BLaER1 treated with 17β-estradiol and CSF1 and Interleukin-3, amounts not matched to agents 10 nM and 100 nM (cell line): ENCODE data around the gene RGS6.

Experiments used
- H3K27ac ChIP-seq, 11 experiments: shearing (Covaris generic); formaldehyde crosslinking; 2 replicates each; pipeline ENCODE4 v1.8.1; 2022
- H3K27me3 ChIP-seq, 11 experiments: shearing (Covaris generic); formaldehyde crosslinking; 2 replicates each; pipeline ENCODE4 v1.8.1; 2022
- H3K36me3 ChIP-seq, 11 experiments: shearing (Covaris generic); formaldehyde crosslinking; 2 replicates each; pipeline ENCODE4 v1.8.1; 2022
- H3K4me1 ChIP-seq, 10 experiments: shearing (Covaris generic); formaldehyde crosslinking; 2 replicates each; pipeline ENCODE4 v1.8.1; 2022
- H3K4me2 ChIP-seq, 11 experiments: shearing (Covaris generic); formaldehyde crosslinking; 2 replicates each; pipeline ENCODE4 v1.8.1; 2022
- H3K4me3 ChIP-seq, 10 experiments: shearing (Covaris generic); formaldehyde crosslinking; 2 replicates each; pipeline ENCODE4 v1.8.1; 2022
- H3K9ac ChIP-seq, 11 experiments: shearing (Covaris generic); formaldehyde crosslinking; 2 replicates each; pipeline ENCODE4 v1.8.1; 2022
- H3K9me3 ChIP-seq, 11 experiments: shearing (Covaris generic); formaldehyde crosslinking; replicated peaks in 1 of 11; 2 replicates each; pipeline ENCODE4 v1.8.1; 2022
- H4K20me1 ChIP-seq, 11 experiments: shearing (Covaris generic); formaldehyde crosslinking; 2 replicates each; pipeline ENCODE4 v1.8.1; 2022
- Cebpa-rat ChIP-seq, 11 experiments: shearing (Covaris generic); IDR thresholded peaks; 2 replicates each; pipeline ENCODE4 v1.8.1; 2022

The RGS6 gene

DNA sequence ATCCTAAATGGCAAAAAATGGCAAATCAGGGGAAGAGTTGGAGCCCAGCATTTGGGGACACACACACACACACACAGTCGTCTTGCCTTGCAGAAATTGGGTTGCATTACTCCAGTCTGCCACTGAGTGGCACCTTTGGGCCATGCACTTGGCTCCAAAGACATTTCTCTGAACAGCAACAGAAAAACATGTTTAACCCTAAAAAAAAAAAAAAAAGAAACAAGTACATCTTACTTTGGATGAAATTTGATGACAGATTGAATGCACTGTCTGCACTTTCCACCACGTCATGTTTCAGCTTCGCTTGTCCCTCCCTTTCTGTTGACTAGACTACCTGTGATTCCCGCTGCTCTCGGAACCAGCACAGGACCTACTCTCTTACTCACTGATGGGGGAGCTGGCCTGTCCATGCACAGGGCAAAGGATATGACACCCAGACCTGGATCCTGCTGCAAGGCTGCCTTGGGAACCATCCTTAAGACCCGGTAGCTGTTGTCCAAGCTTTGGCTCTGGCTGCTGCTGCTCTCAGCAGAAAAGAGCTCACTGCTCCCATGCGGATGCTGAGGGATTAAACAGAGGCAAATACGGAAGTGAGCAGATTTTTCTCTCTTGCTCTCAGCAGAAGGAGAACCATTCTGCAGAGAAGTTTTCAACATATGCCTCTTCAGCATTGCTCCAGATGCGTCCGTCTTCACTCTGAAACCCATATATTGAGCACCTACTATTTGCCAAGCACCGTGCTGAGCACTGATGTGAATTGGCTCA is 584.9 kb downstream of the RGS6 start:
- Histone ChIP-seq H3K4me3 (no peak overlapping the region), H3K27ac (peak overlapping the region in 3 of 11 experiments; percentile 71 to 82 (median 79); a peak in 4 of 22 replicates), H3K27me3 (no peaks in the 10 kb centered on the region), H3K36me3 (no peaks in the 10 kb centered on the region), H3K4me2 (peak overlapping the region; percentile 70 to 92 (median 83)), H4K20me1 (0 out of 22 replicates have a peak, but pooled peaks cover 0 to 9% (median 0%) of the 10 kb centered on the region in 11 experiments), H3K9me3 (peaks cover 10 to 26% (median 19%) of the 10 kb centered on the region in 11 experiments; a peak in 17 of 22 replicates), H3K9ac (no peak overlapping the region), H3K4me1 (peaks cover 41 to 55% (median 47%) of the 10 kb centered on the region in 10 experiments)
- TF ChIP-seq Cebpa-rat (IDR thresholded peaks at IDR 0.05), result no peak

GRCh38 chr14:72517736-72518135 is 585.5 kb downstream of the RGS6 start:
- peaks cover 10 to 26% (median 19%) of the 10 kb centered on the region in 11 experiments; a peak in 17 of 22 replicates for H3K9me3 ChIP-seq
- H3K27ac ChIP-seq, result peak overlapping the region in 8 of 11 experiments; percentile 60 to 82 (median 71); a peak in 9 of 22 replicates
- no peaks in the 10 kb centered on the region for H3K36me3 ChIP-seq
- TF ChIP-seq Cebpa-rat (IDR thresholded peaks at IDR 0.05), result 0 out of 22 replicates have a peak, but pooled peaks of 1 of the 11 experiments have one; percentile 38
- no peaks in the 10 kb centered on the region for H3K27me3 ChIP-seq
- H3K4me2 ChIP-seq, result peak overlapping the region; percentile 70 to 92 (median 83)
- H4K20me1 ChIP-seq, result 0 out of 22 replicates have a peak, but pooled peaks cover 0 to 9% (median 0%) of the 10 kb centered on the region in 11 experiments
- H3K4me1 ChIP-seq, result peaks cover 44 to 55% (median 48%) of the 10 kb centered on the region in 10 experiments
- peak overlapping the region in 1 of 11 experiments; percentile 63; a peak in 2 of 22 replicates for H3K9ac ChIP-seq
- no peak overlapping the region for H3K4me3 ChIP-seq

GRCh38 chr14:72518809-72519377 is 586.7 kb downstream of the RGS6 start:
- Histone ChIP-seq H3K4me1 (peaks cover 47 to 67% (median 52%) of the 10 kb centered on the region in 10 experiments), H4K20me1 (0 out of 22 replicates have a peak, but pooled peaks cover 0 to 9% (median 0%) of the 10 kb centered on the region in 11 experiments), H3K36me3 (no peaks in the 10 kb centered on the region), H3K4me2 (peak overlapping the region; percentile 70 to 92 (median 83)), H3K27me3 (no peaks in the 10 kb centered on the region), H3K9me3 (peaks cover 10 to 26% (median 19%) of the 10 kb centered on the region in 11 experiments; a peak in 17 of 22 replicates), H3K27ac (peak overlapping the region in 9 of 11 experiments; percentile 56 to 82 (median 71); a peak in 18 of 22 replicates), H3K4me3 (peak overlapping the region in 8 of 10 experiments; percentile 2 to 46 (median 20); a peak in 8 of 20 replicates), H3K9ac (peak overlapping the region in 8 of 11 experiments; percentile 9 to 65 (median 45); a peak in 12 of 22 replicates)
- TF ChIP-seq Cebpa-rat (IDR thresholded peaks at IDR 0.05), result no peak

DNA sequence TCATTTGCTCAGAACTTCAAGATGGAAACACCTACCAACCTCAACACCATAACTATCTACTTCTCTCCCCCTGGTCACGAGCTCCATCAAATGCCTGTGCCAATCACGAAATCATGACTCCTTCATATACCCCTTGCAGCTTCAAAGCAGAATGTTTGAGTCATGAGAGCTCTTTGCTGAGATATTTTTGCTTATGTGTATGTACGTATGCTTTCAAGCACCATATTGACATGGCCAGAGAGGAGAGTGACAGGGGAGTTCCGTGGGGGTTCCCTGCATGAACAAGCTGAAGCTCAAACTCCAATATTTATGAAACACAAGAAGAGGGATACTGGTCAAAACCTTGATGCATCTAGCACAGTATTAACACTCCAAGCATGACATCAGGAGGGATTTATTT is 587.3 kb downstream of the RGS6 start:
- Histone ChIP-seq H3K36me3 (no peaks in the 10 kb centered on the region), H3K4me3 (peak overlapping the region in 5 of 10 experiments; percentile 17 to 46 (median 30); a peak in 5 of 20 replicates), H3K9ac (peak overlapping the region in 6 of 11 experiments; percentile 9 to 65 (median 48); a peak in 6 of 22 replicates), H3K27ac (peak overlapping the region in 9 of 11 experiments; percentile 56 to 82 (median 71); a peak in 17 of 22 replicates), H3K9me3 (peaks cover 10 to 26% (median 19%) of the 10 kb centered on the region in 11 experiments; a peak in 17 of 22 replicates), H3K4me1 (peaks cover 47 to 69% (median 52%) of the 10 kb centered on the region in 10 experiments), H4K20me1 (0 out of 22 replicates have a peak, but pooled peaks cover 0 to 6% (median 0%) of the 10 kb centered on the region in 11 experiments), H3K27me3 (no peaks in the 10 kb centered on the region), H3K4me2 (peak overlapping the region; percentile 70 to 92 (median 83))
- no peak for TF ChIP-seq Cebpa-rat (IDR thresholded peaks at IDR 0.05)

- H3K4me1 ChIP-seq, result peaks cover 43 to 75% (median 54%) of the 10 kb centered on the region in 10 experiments
Observed at GRCh38 chr14:72521045-72521444, 588.8 kb downstream of the RGS6 start.

GRCh38 chr14:72521968-72522741 is 589.9 kb downstream of the RGS6 start:
- H3K27ac ChIP-seq, result no peak overlapping the region
- peaks cover 41 to 84% (median 54%) of the 10 kb centered on the region in 10 experiments for H3K4me1 ChIP-seq
- TF ChIP-seq Cebpa-rat (IDR thresholded peaks at IDR 0.05), result no peak

More at GRCh38 chr14:72521045-72521444, 588.8 kb downstream of the RGS6 start:
- Histone ChIP-seq H3K27ac (no peak overlapping the region), H3K9me3 (peaks cover 10 to 26% (median 19%) of the 10 kb centered on the region in 11 experiments; a peak in 17 of 22 replicates), H3K4me3 (no peak overlapping the region), H3K4me2 (no peak overlapping the region), H3K36me3 (no peaks in the 10 kb centered on the region), H3K9ac (no peak overlapping the region), H3K27me3 (no peaks in the 10 kb centered on the region), H4K20me1 (0 out of 22 replicates have a peak, but pooled peaks cover 0 to 3% (median 0%) of the 10 kb centered on the region in 11 experiments)
- no peak for TF ChIP-seq Cebpa-rat (IDR thresholded peaks at IDR 0.05)

GRCh38 chr14:72522847-72523246 is 590.6 kb downstream of the RGS6 start:
- H3K27me3 ChIP-seq, result no peaks in the 10 kb centered on the region
- no peaks in the 10 kb centered on the region for H3K36me3 ChIP-seq
- H3K9ac ChIP-seq, result no peak overlapping the region
- no peak overlapping the region for H3K27ac ChIP-seq
- no peak for TF ChIP-seq Cebpa-rat (IDR thresholded peaks at IDR 0.05)
- peaks cover 34 to 84% (median 50%) of the 10 kb centered on the region in 10 experiments for H3K4me1 ChIP-seq
- no peak overlapping the region for H3K4me3 ChIP-seq
- H4K20me1 ChIP-seq, result 0 out of 22 replicates have a peak, but pooled peaks cover 0 to 3% (median 0%) of the 10 kb centered on the region in 11 experiments
- peaks cover 10 to 26% (median 19%) of the 10 kb centered on the region in 11 experiments; a peak in 17 of 22 replicates for H3K9me3 ChIP-seq
- peak overlapping the region in 3 of 11 experiments; percentile 59 to 74 (median 66); a peak in 3 of 22 replicates for H3K4me2 ChIP-seq

More at GRCh38 chr14:72521968-72522741, 589.9 kb downstream of the RGS6 start:
- H4K20me1 ChIP-seq, result 0 out of 22 replicates have a peak, but pooled peaks cover 0 to 3% (median 0%) of the 10 kb centered on the region in 11 experiments
- H3K4me2 ChIP-seq, result peak overlapping the region in 3 of 11 experiments; percentile 6 to 45 (median 35); a peak in 5 of 22 replicates
- H3K9me3 ChIP-seq, result peaks cover 10 to 26% (median 19%) of the 10 kb centered on the region in 11 experiments; a peak in 17 of 22 replicates
- H3K9ac ChIP-seq, result no peak overlapping the region
- no peak overlapping the region for H3K4me3 ChIP-seq
- no peaks in the 10 kb centered on the region for H3K27me3 ChIP-seq
- no peaks in the 10 kb centered on the region for H3K36me3 ChIP-seq
